Measurements from ENCODE around the gene RUFY1.
"Not testable (repeated sequence)": the region's sequence is repeated elsewhere in the genome, so short reads cannot be mapped to it uniquely, and the experiment has no call there.

Gene RUFY1

DNA sequence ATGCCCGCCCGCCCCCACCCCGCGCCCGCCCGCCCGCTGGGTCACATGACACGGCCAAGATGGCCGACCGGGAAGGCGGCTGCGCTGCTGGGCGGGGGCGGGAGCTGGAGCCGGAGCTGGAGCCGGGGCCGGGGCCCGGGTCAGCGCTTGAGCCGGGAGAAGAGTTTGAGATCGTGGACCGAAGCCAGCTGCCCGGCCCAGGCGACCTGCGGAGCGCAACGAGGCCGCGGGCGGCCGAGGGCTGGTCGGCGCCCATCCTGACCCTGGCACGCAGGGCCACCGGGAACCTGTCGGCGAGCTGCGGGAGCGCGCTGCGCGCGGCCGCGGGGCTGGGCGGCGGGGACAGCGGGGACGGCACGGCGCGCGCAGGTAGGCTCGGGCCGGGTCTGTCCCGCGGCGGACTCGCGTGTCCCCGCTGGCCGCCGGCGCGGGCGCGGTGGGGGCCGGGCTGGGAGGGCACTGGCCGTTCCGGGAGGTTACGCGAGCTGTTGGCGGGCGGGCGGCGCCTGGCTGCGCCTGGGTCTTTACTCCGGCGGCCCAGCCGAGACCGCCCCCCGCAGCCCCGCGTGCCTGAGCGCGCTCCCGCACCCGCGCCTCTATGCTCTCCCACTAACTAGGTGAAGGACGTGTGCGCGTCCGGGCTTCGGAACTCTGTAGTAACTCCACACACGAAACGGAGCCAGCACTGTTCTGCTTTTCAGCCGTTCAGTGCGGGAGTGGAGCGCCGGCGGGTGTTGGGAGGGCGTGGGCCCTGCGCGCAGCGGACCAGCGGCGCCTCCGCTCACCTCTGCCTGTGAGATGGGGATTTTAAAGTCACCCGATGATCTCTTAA lies at the start of gene RUFY1:
Gene RUFY1, plus strand, starts transcription at position 44 of the 832 bp plus-strand sequence. Its CDS starts 16 bp downstream, at position 60.
- DNase-seq: peak; percentile 85

- DNase-seq: not testable (repeated sequence)
These were observed 48.4 kb upstream of the RUFY1 start for GRCh38 chr5:179501997-179502396.

GRCh38 chr5:179502420-179502819 lies 47.9 kb upstream of the RUFY1 start:
- DNase-seq: not testable (repeated sequence)

DNA sequence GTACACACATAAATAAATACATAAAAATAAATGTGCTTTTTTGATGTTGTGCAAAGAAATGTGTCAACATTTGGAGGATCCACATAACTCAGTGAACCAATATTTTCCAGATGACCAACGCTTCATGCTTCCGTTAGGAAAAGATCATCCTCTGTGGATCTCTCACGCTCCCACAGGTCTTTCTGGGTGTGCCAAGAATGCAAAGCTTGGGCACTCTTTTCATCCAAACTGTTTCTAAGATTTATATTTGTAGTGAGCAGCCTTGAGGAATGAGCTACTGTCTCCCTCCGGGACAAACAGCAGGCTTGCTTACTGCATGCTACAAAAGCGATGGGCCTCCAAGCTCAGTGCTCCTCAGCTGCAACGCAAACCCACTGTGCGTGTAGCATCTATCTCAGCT lies 46.2 kb upstream of the RUFY1 start:
- no peak for DNase-seq

DNA sequence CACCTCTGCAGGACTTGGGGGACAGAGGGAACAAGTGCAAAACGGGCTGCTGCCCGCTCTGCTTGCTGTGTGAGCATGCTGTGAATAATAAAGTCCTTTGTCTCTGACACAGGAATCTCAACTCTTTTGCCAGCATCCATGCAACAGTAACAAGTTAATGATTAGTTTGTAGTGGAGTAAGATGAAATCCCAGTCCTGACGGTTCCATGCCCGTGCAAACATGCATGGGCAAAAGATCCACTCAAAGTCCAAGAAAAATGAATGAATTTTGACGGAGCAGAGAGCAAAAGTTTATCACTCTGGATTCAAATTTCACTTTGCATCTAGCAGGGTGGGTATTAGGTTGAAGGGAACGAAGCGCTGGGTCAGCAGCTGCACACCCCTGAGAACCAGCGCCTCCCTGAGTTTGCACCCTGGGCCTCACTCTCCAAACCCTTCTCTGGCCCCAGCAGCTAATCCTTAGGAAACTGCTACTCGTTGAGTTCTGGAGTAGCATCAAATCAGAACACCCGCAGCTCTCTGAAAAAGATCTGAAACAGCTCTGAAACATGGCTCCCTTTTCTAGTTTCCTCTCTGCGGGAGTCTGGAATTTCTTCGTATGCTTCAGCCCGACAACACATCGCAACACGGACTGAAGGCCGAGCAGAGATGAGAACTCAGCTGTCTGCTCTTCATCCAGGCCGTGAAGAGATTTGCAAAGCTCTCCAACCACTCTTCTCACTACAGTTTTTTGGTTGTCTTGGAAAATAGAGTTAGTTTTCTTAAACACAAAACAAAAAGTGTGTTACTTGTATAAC lies 45.6 kb upstream of the RUFY1 start:
- no peak for DNase-seq

GRCh38 chr5:179505636-179506261 lies 44.6 kb upstream of the RUFY1 start:
- DNase-seq: no peak

GRCh38 chr5:179509239-179509638 lies 41.1 kb upstream of the RUFY1 start:
- no peak for DNase-seq

- DNase-seq: no peak
These were observed 40.5 kb upstream of the RUFY1 start for GRCh38 chr5:179509845-179510244.

- no peak for DNase-seq
These were observed 37.8 kb upstream of the RUFY1 start for GRCh38 chr5:179512452-179513000.

GRCh38 chr5:179515501-179515900 lies 34.9 kb upstream of the RUFY1 start:
- not testable (repeated sequence) for DNase-seq

DNA sequence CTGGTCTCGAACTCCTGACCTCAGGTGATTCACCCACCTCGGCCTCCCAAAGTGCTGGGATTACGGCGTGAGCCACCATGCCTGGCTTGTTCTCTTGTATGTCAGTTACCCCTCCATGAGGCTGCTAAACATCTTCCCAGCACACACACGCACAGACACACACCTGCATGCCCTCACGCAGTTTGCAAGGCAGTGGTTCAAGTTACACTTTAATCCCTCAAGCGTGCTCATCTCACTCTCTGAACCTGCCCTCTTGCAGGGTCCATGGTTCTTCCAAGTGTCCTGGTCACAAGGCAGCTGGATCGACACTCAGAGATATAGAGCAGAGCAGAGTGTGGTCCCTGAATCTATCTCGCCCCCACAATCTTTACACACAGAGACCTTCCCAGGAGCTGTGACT lies 34.1 kb upstream of the RUFY1 start:
- no peak for DNase-seq

- not testable (repeated sequence) for DNase-seq
These were observed 32.6 kb upstream of the RUFY1 start for GRCh38 chr5:179517746-179518145.

GRCh38 chr5:179518369-179518768 lies 32.0 kb upstream of the RUFY1 start:
- DNase-seq: not testable (repeated sequence)

DNA sequence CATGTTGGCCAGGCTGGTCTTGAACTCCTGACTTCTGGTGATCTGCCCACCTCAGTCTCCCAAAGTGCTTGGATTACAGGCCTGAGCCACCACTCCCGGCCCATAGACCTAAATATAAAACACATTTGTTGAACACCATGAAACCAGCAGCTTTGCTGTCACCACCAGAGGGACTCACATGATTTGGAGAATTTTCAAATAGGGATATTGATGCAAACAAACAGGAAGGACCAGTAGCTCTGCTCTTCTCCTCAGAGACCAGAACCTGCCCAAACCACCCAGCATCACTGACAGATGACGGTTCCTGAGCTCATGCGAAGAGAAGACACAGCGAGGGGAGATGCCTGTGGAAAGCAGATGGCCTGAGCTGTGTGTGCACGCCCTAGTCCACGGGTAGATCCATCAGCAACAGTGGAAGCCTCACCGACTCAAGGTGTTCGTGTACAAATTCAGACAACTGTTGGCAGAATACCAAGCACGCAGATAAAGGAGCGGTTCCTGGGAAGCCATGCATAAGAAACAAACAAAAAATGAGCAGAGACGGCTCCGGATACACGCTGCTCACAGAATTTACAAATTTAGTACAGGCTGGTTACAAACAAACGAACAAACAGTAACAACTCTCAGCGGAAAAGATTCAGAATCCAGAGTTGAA lies 30.8 kb upstream of the RUFY1 start:
- DNase-seq: not testable (repeated sequence)

DNA sequence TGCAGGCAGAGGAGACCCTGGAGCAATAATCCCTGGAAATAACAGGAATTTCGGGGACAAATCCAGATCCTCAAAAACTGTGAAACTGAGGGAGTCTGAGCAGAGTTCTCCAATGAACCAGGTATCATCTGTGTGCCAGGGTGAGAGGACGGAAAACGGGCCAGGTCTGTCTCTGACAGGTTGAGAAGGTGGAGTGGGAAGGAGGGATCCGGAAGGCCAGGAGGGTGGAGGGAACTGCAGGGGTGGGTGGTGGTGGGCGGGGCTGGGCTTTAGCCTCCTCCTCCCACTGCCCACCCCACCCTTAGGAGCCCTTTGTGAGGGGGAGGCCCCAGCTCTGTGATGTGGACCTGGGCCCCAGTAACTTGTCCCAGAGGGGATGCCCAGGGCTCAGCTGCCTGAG lies 28.2 kb upstream of the RUFY1 start:
- not testable (repeated sequence) for DNase-seq

DNA sequence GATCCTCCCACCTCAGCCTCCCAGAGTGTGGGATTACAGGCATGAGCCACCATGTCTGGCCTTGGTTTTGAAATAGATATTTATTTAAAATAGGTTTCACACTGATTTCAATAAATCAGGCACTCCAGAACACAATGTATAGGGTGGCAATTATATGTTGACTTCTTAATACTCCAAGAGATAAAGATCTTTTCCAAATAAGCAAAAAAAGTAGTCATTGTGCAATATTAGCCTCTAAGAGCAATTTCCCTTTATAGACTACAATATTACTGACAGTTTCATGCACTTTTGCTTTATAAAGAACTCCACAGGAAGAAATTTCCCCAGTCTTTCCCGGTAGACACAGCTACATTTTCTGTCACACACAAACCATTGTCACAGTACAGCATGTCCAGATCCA lies 23.4 kb upstream of the RUFY1 start:
- DNase-seq: no peak

DNA sequence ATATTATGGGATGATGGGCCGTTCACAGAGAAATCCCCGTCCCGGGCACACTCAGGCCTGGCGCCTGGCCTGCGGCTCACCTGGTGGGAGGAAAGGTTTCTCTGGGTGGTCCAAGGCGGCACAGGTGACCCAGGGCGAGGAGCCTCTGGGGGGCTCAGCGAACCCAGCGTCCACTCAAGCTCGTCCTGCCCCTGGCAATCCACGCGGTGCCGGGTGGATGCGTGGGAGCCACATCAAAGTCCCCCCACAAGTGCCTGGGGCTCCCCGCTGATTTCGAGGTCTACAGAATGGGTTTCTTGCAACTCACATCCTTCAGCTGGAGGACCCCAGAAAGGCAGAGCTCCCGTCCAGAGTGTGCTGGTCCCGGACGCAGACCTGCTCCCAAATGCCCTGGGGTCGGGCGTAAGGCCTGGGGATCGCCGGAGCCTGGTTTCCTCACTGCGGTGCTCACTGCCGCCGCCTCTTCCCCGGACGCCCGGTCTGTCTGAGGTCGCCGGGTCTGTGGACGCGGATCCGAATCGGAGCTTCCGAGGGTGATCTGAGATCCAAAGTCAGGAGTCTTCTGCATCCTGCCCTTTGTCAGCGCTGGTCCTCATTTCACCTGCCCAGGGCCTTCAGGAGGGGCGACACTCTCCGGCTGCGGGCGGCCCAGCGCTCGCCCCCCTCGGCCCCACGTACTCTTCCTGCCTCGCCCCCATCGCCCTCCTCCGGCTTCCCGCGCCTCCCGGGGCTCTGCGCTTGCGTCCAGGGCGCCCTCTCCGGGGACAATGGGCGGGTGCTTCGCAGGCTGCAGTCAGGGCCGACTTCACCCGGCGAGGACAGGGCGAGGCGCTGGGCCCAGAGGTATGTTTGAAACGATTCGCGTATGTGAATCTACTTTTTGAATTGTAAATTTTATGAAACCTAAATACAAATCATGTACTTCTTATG lies 20.0 kb upstream of the RUFY1 start:
- peak; percentile 72 for DNase-seq

DNA sequence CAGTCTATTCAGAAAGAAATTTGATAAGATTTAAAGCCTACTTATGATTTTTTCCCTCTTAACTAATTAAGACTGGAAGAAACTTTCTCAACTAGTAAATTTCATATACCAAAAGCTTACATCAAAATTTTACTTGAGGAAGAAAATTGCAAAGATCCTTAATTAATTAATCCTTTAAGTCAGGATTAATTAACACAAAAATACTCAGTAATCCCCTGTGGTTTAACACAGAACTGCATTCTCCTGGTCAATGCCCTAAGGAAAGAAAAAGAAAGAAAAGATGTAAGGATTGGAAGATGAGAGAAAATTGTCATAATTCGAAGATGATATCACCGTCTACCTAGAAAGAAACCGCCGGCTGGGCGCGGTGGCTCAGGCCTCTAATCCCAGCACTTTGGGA lies 17.3 kb upstream of the RUFY1 start:
- DNase-seq: no peak

DNA sequence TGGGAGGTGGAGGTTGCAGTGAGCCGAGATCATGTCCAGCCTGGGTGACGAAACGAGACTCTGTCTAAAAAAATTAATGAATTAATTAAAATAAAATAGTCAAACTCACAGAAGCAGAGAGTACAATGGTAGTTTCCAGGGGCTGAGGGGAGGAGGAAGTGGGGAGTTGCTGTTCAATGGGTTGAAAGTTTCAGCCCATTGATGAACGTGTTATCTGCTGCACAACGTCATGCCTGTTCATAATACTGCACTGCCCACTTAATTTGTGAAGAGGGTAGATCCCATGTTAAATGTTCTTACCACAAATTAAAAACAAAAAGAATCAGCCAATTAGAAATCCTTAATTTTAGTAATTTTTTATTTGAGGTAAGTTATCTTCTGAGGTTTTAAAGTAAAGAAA lies 16.4 kb upstream of the RUFY1 start:
- no peak for DNase-seq

GRCh38 chr5:179534431-179534830 lies 15.9 kb upstream of the RUFY1 start:
- DNase-seq: no peak

GRCh38 chr5:179536676-179537075 lies 13.7 kb upstream of the RUFY1 start:
- DNase-seq: no peak

DNA sequence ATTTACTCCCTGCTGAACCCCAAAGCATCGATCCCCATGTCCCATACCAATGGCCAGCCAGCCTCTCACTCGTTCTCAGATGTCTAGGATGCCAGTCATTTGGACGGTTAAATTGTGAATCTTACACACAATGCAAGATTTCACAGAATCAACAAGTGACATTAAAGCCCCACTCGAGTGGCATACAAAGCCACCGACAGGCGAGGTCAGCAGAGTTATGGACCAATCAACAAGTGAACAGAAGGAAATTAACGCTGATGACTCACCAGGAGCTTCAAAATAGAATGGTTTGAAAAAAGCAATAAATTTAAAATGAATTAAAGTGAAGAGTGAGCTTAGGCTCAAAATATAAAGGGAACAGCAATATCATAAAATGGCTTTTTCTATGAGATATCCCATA lies 8.2 kb upstream of the RUFY1 start:
- no peak for DNase-seq

All from stimulated activated CD4-positive, alpha-beta T cell treated with anti-CD3 and anti-CD28 coated beads, Interleukin-4, amount 100 ng/mL, for 1 hour (primary cell).